Fibroblast of upper back skin (primary cell): ENCODE measurements around the gene ARHGEF11.

Source experiments
- DNase-seq: peaks from one replicate; pipeline ENCODE4 v3.0.0-alpha.2; 2013

ARHGEF11 gene

GRCh38 chr1:156998840-156999500 lies 46.6 kb downstream of the ARHGEF11 start:
- DNase-seq: no peak

GRCh38 chr1:156998301-156998700 lies 47.2 kb downstream of the ARHGEF11 start:
- DNase-seq: no peak

- DNase-seq: no peak
These were observed 50.1 kb downstream of the ARHGEF11 start for GRCh38 chr1:156995412-156995811.

GRCh38 chr1:156994277-156994676 lies 51.3 kb downstream of the ARHGEF11 start:
- DNase-seq: no peak

GRCh38 chr1:156993426-156994147 lies 52.0 kb downstream of the ARHGEF11 start:
- DNase-seq: no peak

GRCh38 chr1:156992215-156992614 lies 53.3 kb downstream of the ARHGEF11 start:
- DNase-seq: no peak

GRCh38 chr1:156987715-156988114 lies 57.8 kb downstream of the ARHGEF11 start:
- no peak for DNase-seq

GRCh38 chr1:156980551-156980950 lies 65.0 kb downstream of the ARHGEF11 start:
- no peak for DNase-seq

GRCh38 chr1:156975084-156975483 lies 70.5 kb downstream of the ARHGEF11 start:
- no peak for DNase-seq

GRCh38 chr1:156973417-156973816 lies 72.1 kb downstream of the ARHGEF11 start:
- DNase-seq: no peak

GRCh38 chr1:156970017-156970416 lies 75.5 kb downstream of the ARHGEF11 start:
- peak; percentile 8 for DNase-seq

GRCh38 chr1:156969496-156969895 lies 76.0 kb downstream of the ARHGEF11 start:
- DNase-seq: no peak

- peak; percentile 21 for DNase-seq
These were observed 81.1 kb downstream of the ARHGEF11 start for GRCh38 chr1:156964441-156964840.

- no peak for DNase-seq
These were observed 81.9 kb downstream of the ARHGEF11 start for GRCh38 chr1:156963621-156964020.

- DNase-seq: no peak
These were observed 83.8 kb downstream of the ARHGEF11 start for GRCh38 chr1:156961709-156962108.

- DNase-seq: no peak
These were observed 85.6 kb downstream of the ARHGEF11 start for GRCh38 chr1:156959925-156960324.

- DNase-seq: peak; percentile 35
These were observed 86.1 kb downstream of the ARHGEF11 start for GRCh38 chr1:156959414-156959813.

- no peak for DNase-seq
These were observed 87.3 kb downstream of the ARHGEF11 start for GRCh38 chr1:156958247-156958714.

GRCh38 chr1:156957634-156958033 lies 87.9 kb downstream of the ARHGEF11 start:
- no peak for DNase-seq

- DNase-seq: no peak
These were observed 89.2 kb downstream of the ARHGEF11 start for GRCh38 chr1:156956333-156956732.

- no peak for DNase-seq
These were observed 92.0 kb downstream of the ARHGEF11 start for GRCh38 chr1:156953571-156953970.

GRCh38 chr1:156951371-156951770 lies 94.2 kb downstream of the ARHGEF11 start:
- no peak for DNase-seq

GRCh38 chr1:156949127-156949526 lies 96.4 kb downstream of the ARHGEF11 start:
- no peak for DNase-seq

- DNase-seq: no peak
These were observed 96.8 kb downstream of the ARHGEF11 start for GRCh38 chr1:156948708-156949107.
